Esophagus muscularis mucosa (tissue), 4 donors: ENCODE data around the gene HSD17B14. TPM values are rescaled to one million over a fixed set of nuclear protein-coding genes. Genes with fewer than 3 reads are reported as not detected.

ENCODE experiments used
- DNase-seq: peaks from one replicate; pipeline ENCODE4 v3.0.0-alpha.2; 2017; ENCODE audit errors: extremely low spot score
- H3K27ac ChIP-seq, 4 donors: fragments of 200-600 bp; sonication (generic); replicated peaks in 1 of 4; 1 replicate in 3 of 4; 2 replicates in 1 of 4; pipeline ENCODE4 v1.5.1; 2016 to 2019; ENCODE audit warnings: mild to moderate bottlenecking in 1 of 4
- H3K27me3 ChIP-seq, 4 donors: fragments of 200-600 bp; sonication (generic); one replicate each; pipeline versions ENCODE4 v1.5.1 to v1.6.0; 2016 to 2019
- H3K36me3 ChIP-seq, 4 donors: fragments of 200-600 bp; sonication (generic); one replicate each; pipeline ENCODE4 v1.5.1; 2016 to 2019
- H3K4me1 ChIP-seq, 4 donors: fragments of 200-600 bp; sonication (generic); one replicate each; pipeline ENCODE4 v1.5.1; 2016 to 2019
- H3K4me3 ChIP-seq, 4 donors: fragments of 200-600 bp; sonication (generic); 1 replicate in 2 of 4; 2 replicates in 2 of 4; pipeline ENCODE4 v1.5.1; 2016 to 2019; ENCODE audit warnings: mild to moderate bottlenecking in 4 of 4, moderate library complexity in 1 of 4
- H3K9me3 ChIP-seq, 4 donors: fragments of 200-600 bp; sonication (generic); 1 replicate in 3 of 4; 2 replicates in 1 of 4; pipeline ENCODE4 v1.5.1; 2016 to 2019
- CTCF ChIP-seq, 3 experiments: fragments of 200-600 bp in 2 of 3; fragments of 450-650 bp in 1 of 3; sonication (generic) in 2 of 3; IDR thresholded peaks; one replicate each; pipeline ENCODE4 v1.5.1; 2017 to 2019; ENCODE audit warnings: antibody characterized with exemption in 3 of 3, mild to moderate bottlenecking in 2 of 3, moderate library complexity in 1 of 3
- EP300 ChIP-seq: sonication (generic); formaldehyde crosslinking; IDR thresholded peaks from one replicate; pipeline ENCODE4 v1.6.1; 2017; ENCODE audit warnings: antibody characterized with exemption
- POLR2A ChIP-seq: fragments of 450-650 bp; IDR thresholded peaks from one replicate; pipeline ENCODE4 v1.6.1; 2017; ENCODE audit warnings: antibody characterized with exemption, moderate library complexity, mild to moderate bottlenecking, low read depth
- POLR2AphosphoS5 ChIP-seq, 2 donors: sonication (generic); formaldehyde crosslinking; IDR thresholded peaks; one replicate each; pipeline ENCODE4 v1.6.1; 2017; ENCODE audit warnings: antibody characterized with exemption in 2 of 2
- WGBS: methylation state at CpG from one replicate; pipeline ENCODE4 v1.1.5; 2018; 5-methylcytosine and 5-hydroxymethylcytosine counted together
- intact Hi-C: fragments of 100-400 bp; cut with DNase I; formaldehyde crosslinking; loops from one replicate; pipeline ENCODE4 v1.15.1; 2023
- total RNA-seq, 4 donors: library from RNA; depleted of rRNA; stranded (reverse); fragments of >200 nt; gene quantifications; one replicate each; pipeline versions ENCODE4 v1.1.0 to v1.2.1, GENCODE V29; 2016

HSD17B14 gene
- total RNA-seq, 4 donors from 2014 or later: 7.1 to 8.9 (median 7.8) TPM

DNA sequence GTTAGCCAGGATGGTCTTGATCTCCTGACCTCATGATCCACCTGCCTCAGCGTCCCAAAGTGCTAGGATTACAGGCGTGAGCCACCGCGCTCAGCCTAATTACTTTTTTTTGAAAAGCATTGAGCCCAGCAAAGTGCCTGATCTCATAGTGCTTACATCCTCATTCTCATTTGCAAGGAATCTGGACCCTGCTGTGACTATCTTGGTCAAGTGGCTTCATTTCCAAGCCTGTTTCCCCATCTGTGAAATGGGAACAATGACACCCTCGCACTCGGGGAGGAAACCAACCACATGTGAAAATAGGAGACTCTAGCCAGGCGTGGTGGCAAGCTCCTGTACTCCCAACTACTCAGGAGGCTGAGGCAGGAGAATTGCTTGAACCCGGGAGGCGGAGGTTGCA lies 33.8 kb upstream of the HSD17B14 start:
- peaks cover 30 to 56% (median 51%) of the 10 kb centered on the region in 4 donors for H3K4me1 ChIP-seq
- intact Hi-C loops: loop anchor here (5.0 kb wide), 1 partner anchor 97 kb away; the partner anchor contains the start of gene FTL
- WGBS: 96% methylated on average over 9 of the region's 9 CpGs

DNA sequence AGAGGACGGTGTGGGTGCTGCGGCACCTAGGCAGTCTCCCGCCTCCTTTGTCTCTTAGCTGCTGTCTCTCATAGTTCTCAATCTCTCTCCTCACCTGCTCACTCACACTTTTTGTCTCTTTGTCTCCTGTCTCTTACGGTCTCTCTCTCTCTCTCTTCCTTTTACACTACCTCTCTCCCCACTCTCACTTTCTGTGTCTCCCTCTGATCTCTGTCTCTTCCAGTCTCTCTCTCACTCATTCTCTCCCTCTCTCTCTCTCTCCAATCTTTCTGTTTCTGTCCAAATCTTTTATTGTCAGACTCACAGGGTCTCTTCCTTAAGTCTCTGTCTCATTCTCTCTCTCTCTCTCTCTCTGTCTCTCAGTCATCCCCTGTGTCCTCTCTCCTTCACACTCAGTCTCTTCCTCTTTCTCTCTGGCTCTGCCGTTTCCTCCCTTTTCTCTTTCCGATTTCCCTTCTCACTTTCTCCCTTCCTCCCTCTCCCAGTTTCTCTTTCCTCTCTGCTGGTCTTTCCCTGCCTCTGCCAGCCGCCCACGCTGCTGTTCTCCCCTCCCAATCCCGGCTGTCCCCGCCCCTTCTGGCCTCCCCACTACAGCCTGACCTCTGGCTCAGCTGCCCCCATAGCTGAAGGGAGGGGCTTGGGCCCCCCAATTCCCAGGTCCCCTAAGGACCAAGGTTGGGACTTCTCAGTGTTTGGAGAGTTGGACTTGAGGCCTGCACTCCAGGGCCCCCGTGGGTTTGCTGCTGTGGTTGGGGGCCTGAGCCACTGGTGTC lies 32.0 kb upstream of the HSD17B14 start, which contains the start of gene PLEKHA4:
Gene PLEKHA4 (minus strand): TSS at position 504 of the 773 bp plus-strand sequence. CDS start 997 bp downstream, outside the sequence.
- intact Hi-C loops: no loop called here
- Histone ChIP-seq H3K36me3 (peaks cover 0 to 14% (median 6%) of the 10 kb centered on the region in 4 donors), H3K4me3 (peak within 1 kb of the TSS; percentile 44 to 57 (median 48)), H3K9me3 (no peaks in the 10 kb centered on the region), H3K4me1 (peaks cover 23 to 39% (median 33%) of the 10 kb centered on the region in 4 donors), H3K27me3 (no peaks in the 10 kb centered on the region), H3K27ac (peak within 1 kb of the TSS; percentile 76 to 84 (median 81))
- no peak for DNase-seq
- WGBS: 20% methylated on average over 10 of the region's 11 CpGs
- TF ChIP-seq POLR2AphosphoS5 (IDR thresholded peaks at IDR 0.05) (peak; percentile 48 to 53), EP300 (no peak)

More for the DNA sequence above, 33.8 kb upstream of the HSD17B14 start:
- Histone ChIP-seq H3K27me3 (no peaks in the 10 kb centered on the region), H3K4me3 (no peak overlapping the region), H3K36me3 (peaks cover 0 to 20% (median 15%) of the 10 kb centered on the region in 4 donors), H3K27ac (no peak overlapping the region), H3K9me3 (no peaks in the 10 kb centered on the region)
- no peak for DNase-seq
- TF ChIP-seq EP300: no peak
- TF ChIP-seq POLR2AphosphoS5 (IDR thresholded peaks at IDR 0.05): no peak
- TF ChIP-seq CTCF (IDR thresholded peaks at IDR 0.05): no peak
- TF ChIP-seq POLR2A: no peak

GRCh38 chr19:48867746-48868113 lies 31.4 kb upstream of the HSD17B14 start:
- Histone ChIP-seq H3K27me3 (no peaks in the 10 kb centered on the region), H3K36me3 (peaks cover 0 to 13% (median 4%) of the 10 kb centered on the region in 4 donors), H3K4me3 (peak overlapping the region; percentile 44 to 57 (median 48)), H3K4me1 (peaks cover 23 to 37% (median 32%) of the 10 kb centered on the region in 4 donors), H3K27ac (peak overlapping the region; percentile 76 to 84 (median 81)), H3K9me3 (no peaks in the 10 kb centered on the region)
- intact Hi-C loops: no loop called here
- TF ChIP-seq POLR2AphosphoS5 (IDR thresholded peaks at IDR 0.05) (no peak), CTCF (IDR thresholded peaks at IDR 0.05) (no peak), POLR2A (no peak), EP300 (no peak)
- no peak for DNase-seq
- 40% methylated on average over 7 of the region's 7 CpGs for WGBS

GRCh38 chr19:48867123-48867745 lies 30.9 kb upstream of the HSD17B14 start:
- WGBS: 58% methylated on average over 14 of the region's 14 CpGs

More at GRCh38 chr19:48867123-48867745, 30.9 kb upstream of the HSD17B14 start:
- intact Hi-C loops: no loop called here
- H3K36me3 ChIP-seq: peaks cover 0 to 13% (median 4%) of the 10 kb centered on the region in 4 donors
- no peak for DNase-seq
- H3K4me1 ChIP-seq: peaks cover 23 to 37% (median 32%) of the 10 kb centered on the region in 4 donors
- H3K27ac ChIP-seq: peak overlapping the region; percentile 76 to 84 (median 81)
- H3K27me3 ChIP-seq: no peaks in the 10 kb centered on the region
- no peak for TF ChIP-seq POLR2AphosphoS5 (IDR thresholded peaks at IDR 0.05)
- TF ChIP-seq POLR2A: no peak
- no peak for TF ChIP-seq EP300
- no peak for TF ChIP-seq CTCF (IDR thresholded peaks at IDR 0.05)
- H3K9me3 ChIP-seq: no peaks in the 10 kb centered on the region
- peak overlapping the region; percentile 44 to 57 (median 48) for H3K4me3 ChIP-seq
